ENCODE results near the gene COL23A1. TPM values are rescaled to one million over a fixed set of nuclear protein-coding genes. Genes with fewer than 3 reads are reported as not detected.
"Not testable (repeated sequence)": the region's sequence is repeated elsewhere in the genome, so short reads cannot be mapped to it uniquely, and the experiment has no call there.

COL23A1 gene
- total RNA-seq, 2 experiments from 2014 or later, result 0.63 to 0.68 TPM

GRCh38 chr5:178304761-178305645, 285.2 kb downstream of the COL23A1 start:
- CTCF ChIA-PET, result interaction anchor here (1.5 kb wide), 1 partner anchor 25 kb away, joined by 4 read pairs; no protein-coding TSS in a partner anchor
- DNase-seq (no peak), ATAC-seq (no peak)
- no peaks in the 10 kb centered on the region for H3K36me3 Mint-ChIP-seq (ENCODE audit: low read depth)
- no peak overlapping the region for H3K27ac Mint-ChIP-seq
- H3K27me3 Mint-ChIP-seq (ENCODE audit: low read depth), result peaks cover 4% of the 10 kb centered on the region
- H3K4me1 Mint-ChIP-seq (ENCODE audit: low read depth), result peaks cover 3% of the 10 kb centered on the region
- POLR2A ChIA-PET, result no interaction called here
- H3K9me3 Mint-ChIP-seq (ENCODE audit: insufficient read depth), result no peaks in the 10 kb centered on the region
- no peak overlapping the region for H3K4me3 Mint-ChIP-seq

- POLR2A ChIA-PET, result no interaction called here
- CTCF ChIA-PET, result interaction anchor here (1.5 kb wide), 1 partner anchor 24 kb away, joined by 4 read pairs; no protein-coding TSS in a partner anchor
- peaks cover 3% of the 10 kb centered on the region for H3K4me1 Mint-ChIP-seq (ENCODE audit: low read depth)
- H3K27ac Mint-ChIP-seq, result no peak overlapping the region
- H3K36me3 Mint-ChIP-seq (ENCODE audit: low read depth), result no peaks in the 10 kb centered on the region
- peaks cover 4% of the 10 kb centered on the region for H3K27me3 Mint-ChIP-seq (ENCODE audit: low read depth)
- H3K9me3 Mint-ChIP-seq (ENCODE audit: insufficient read depth), result no peaks in the 10 kb centered on the region
- no peak for DNase-seq
- ATAC-seq, result no peak
- no peak overlapping the region for H3K4me3 Mint-ChIP-seq
Observed at GRCh38 chr5:178304016-178304415, 286.2 kb downstream of the COL23A1 start.

- not testable (repeated sequence) for ATAC-seq
Observed at GRCh38 chr5:178302321-178302720, 287.9 kb downstream of the COL23A1 start.

GRCh38 chr5:178301641-178302040, 288.6 kb downstream of the COL23A1 start:
- no peak for ATAC-seq
- no peak overlapping the region for H3K4me3 Mint-ChIP-seq
- ChIA-PET CTCF (no interaction called here), POLR2A (no interaction called here)
- H3K36me3 Mint-ChIP-seq (ENCODE audit: low read depth), result no peaks in the 10 kb centered on the region
- no peak overlapping the region for H3K27ac Mint-ChIP-seq
- peaks cover 3% of the 10 kb centered on the region for H3K4me1 Mint-ChIP-seq (ENCODE audit: low read depth)
- no peak for DNase-seq
- peaks cover 4% of the 10 kb centered on the region for H3K27me3 Mint-ChIP-seq (ENCODE audit: low read depth)
- no peaks in the 10 kb centered on the region for H3K9me3 Mint-ChIP-seq (ENCODE audit: insufficient read depth)

More at GRCh38 chr5:178302321-178302720, 287.9 kb downstream of the COL23A1 start:
- H3K27ac Mint-ChIP-seq; POLR2A ChIA-PET; CTCF ChIA-PET; DNase-seq; H3K4me3 Mint-ChIP-seq; H3K36me3 Mint-ChIP-seq (ENCODE audit: low read depth); H3K4me1 Mint-ChIP-seq (ENCODE audit: low read depth); H3K27me3 Mint-ChIP-seq (ENCODE audit: low read depth); H3K9me3 Mint-ChIP-seq (ENCODE audit: insufficient read depth): not testable (repeated sequence)

GRCh38 chr5:178298283-178298807, 291.8 kb downstream of the COL23A1 start:
- H3K27ac Mint-ChIP-seq, result no peak overlapping the region
- ChIA-PET POLR2A (no interaction called here), CTCF (no interaction called here)
- no peak overlapping the region for H3K4me3 Mint-ChIP-seq
- H3K36me3 Mint-ChIP-seq (ENCODE audit: low read depth), result no peaks in the 10 kb centered on the region
- no peak for ATAC-seq
- DNase-seq, result no peak
- H3K4me1 Mint-ChIP-seq (ENCODE audit: low read depth), result no peaks in the 10 kb centered on the region
- peaks cover 4% of the 10 kb centered on the region for H3K27me3 Mint-ChIP-seq (ENCODE audit: low read depth)
- no peaks in the 10 kb centered on the region for H3K9me3 Mint-ChIP-seq (ENCODE audit: insufficient read depth)

- Mint-ChIP-seq H3K27ac (no peak overlapping the region), H3K4me1 (ENCODE audit: low read depth) (no peaks in the 10 kb centered on the region), H3K9me3 (ENCODE audit: insufficient read depth) (no peaks in the 10 kb centered on the region), H3K36me3 (ENCODE audit: low read depth) (no peaks in the 10 kb centered on the region), H3K27me3 (ENCODE audit: low read depth) (peaks cover 4% of the 10 kb centered on the region), H3K4me3 (no peak overlapping the region)
- no peak for ATAC-seq
- ChIA-PET CTCF (no interaction called here), POLR2A (interaction anchor here (0.6 kb wide), 1 partner anchor 116 kb away, joined by 3 read pairs; no protein-coding TSS in a partner anchor)
- DNase-seq, result no peak
Observed at GRCh38 chr5:178297751-178298150, 292.4 kb downstream of the COL23A1 start.

- Mint-ChIP-seq H3K4me3 (no peak overlapping the region), H3K4me1 (ENCODE audit: low read depth) (no peaks in the 10 kb centered on the region), H3K36me3 (ENCODE audit: low read depth) (no peaks in the 10 kb centered on the region), H3K27me3 (ENCODE audit: low read depth) (peaks cover 8% of the 10 kb centered on the region), H3K27ac (no peak overlapping the region), H3K9me3 (ENCODE audit: insufficient read depth) (no peaks in the 10 kb centered on the region)
- ChIA-PET CTCF (interaction anchor here (1.3 kb wide), 1 partner anchor 11 kb away, joined by 3 read pairs; no protein-coding TSS in a partner anchor), POLR2A (no interaction called here)
- DNase-seq (no peak), ATAC-seq (no peak)
Observed at GRCh38 chr5:178296066-178296465, 294.1 kb downstream of the COL23A1 start.

GRCh38 chr5:178295589-178295988, 294.6 kb downstream of the COL23A1 start:
- no peaks in the 10 kb centered on the region for H3K36me3 Mint-ChIP-seq (ENCODE audit: low read depth)
- H3K9me3 Mint-ChIP-seq (ENCODE audit: insufficient read depth), result no peaks in the 10 kb centered on the region
- ChIA-PET CTCF (interaction anchor here (1.3 kb wide), 1 partner anchor 11 kb away, joined by 3 read pairs; no protein-coding TSS in a partner anchor), POLR2A (no interaction called here)
- peaks cover 6% of the 10 kb centered on the region for H3K27me3 Mint-ChIP-seq (ENCODE audit: low read depth)
- no peaks in the 10 kb centered on the region for H3K4me1 Mint-ChIP-seq (ENCODE audit: low read depth)
- no peak overlapping the region for H3K4me3 Mint-ChIP-seq
- no peak for DNase-seq
- no peak overlapping the region for H3K27ac Mint-ChIP-seq
- no peak for ATAC-seq

- H3K27ac Mint-ChIP-seq, result no peak overlapping the region
- no peak for ATAC-seq
Observed at GRCh38 chr5:178293815-178294214, 296.4 kb downstream of the COL23A1 start.

GRCh38 chr5:178293400-178293799, 296.8 kb downstream of the COL23A1 start:
- H3K4me3 Mint-ChIP-seq, result no peak overlapping the region
- CTCF ChIA-PET, result no interaction called here

More at GRCh38 chr5:178293815-178294214, 296.4 kb downstream of the COL23A1 start:
- ChIA-PET CTCF (no interaction called here), POLR2A (no interaction called here)
- Mint-ChIP-seq H3K4me3 (no peak overlapping the region), H3K36me3 (ENCODE audit: low read depth) (no peaks in the 10 kb centered on the region), H3K27me3 (ENCODE audit: low read depth) (peaks cover 9% of the 10 kb centered on the region), H3K4me1 (ENCODE audit: low read depth) (no peaks in the 10 kb centered on the region), H3K9me3 (ENCODE audit: insufficient read depth) (no peaks in the 10 kb centered on the region)
- DNase-seq, result no peak

GRCh38 chr5:178292826-178293205, 297.4 kb downstream of the COL23A1 start:
- H3K27ac Mint-ChIP-seq, result no peak overlapping the region
- no peak for ATAC-seq

More at GRCh38 chr5:178293400-178293799, 296.8 kb downstream of the COL23A1 start:
- DNase-seq (no peak), ATAC-seq (no peak)
- H3K36me3 Mint-ChIP-seq (ENCODE audit: low read depth), result no peaks in the 10 kb centered on the region
- no peaks in the 10 kb centered on the region for H3K9me3 Mint-ChIP-seq (ENCODE audit: insufficient read depth)
- H3K27me3 Mint-ChIP-seq (ENCODE audit: low read depth), result peaks cover 9% of the 10 kb centered on the region
- no peaks in the 10 kb centered on the region for H3K4me1 Mint-ChIP-seq (ENCODE audit: low read depth)
- POLR2A ChIA-PET, result no interaction called here
- H3K27ac Mint-ChIP-seq, result no peak overlapping the region

More at GRCh38 chr5:178292826-178293205, 297.4 kb downstream of the COL23A1 start:
- CTCF ChIA-PET, result no interaction called here
- H3K36me3 Mint-ChIP-seq (ENCODE audit: low read depth), result no peaks in the 10 kb centered on the region
- H3K4me1 Mint-ChIP-seq (ENCODE audit: low read depth), result no peaks in the 10 kb centered on the region
- H3K4me3 Mint-ChIP-seq, result no peak overlapping the region
- no peak for DNase-seq
- POLR2A ChIA-PET, result no interaction called here
- H3K9me3 Mint-ChIP-seq (ENCODE audit: insufficient read depth), result no peaks in the 10 kb centered on the region
- H3K27me3 Mint-ChIP-seq (ENCODE audit: low read depth), result peaks cover 11% of the 10 kb centered on the region

Measured in activated CD8-positive, alpha-beta T cell treated with anti-CD3 and anti-CD28 coated beads, Interleukin-2, amount 10 ng/mL, durations not matched to agents 7 days and 5 days (primary cell).